Endometrial microvascular endothelial cells (primary cell): ENCODE measurements around the gene CLIP4. TPM values are rescaled to one million over a fixed set of nuclear protein-coding genes. Genes with fewer than 3 reads are reported as not detected.

ENCODE experiments used
- in situ Hi-C: cut with HindIII; loops from 2 replicates; pipeline ENCODE4 v1.10.0; 2017; ENCODE audit warnings: low sequenced_read_pairs, low pct_unique_long_range_greater_than_20kb; ENCODE audit errors: inconsistent ontology term
- total RNA-seq: library from RNA; depleted of rRNA; stranded (reverse); fragments of >200 nt; gene quantifications from one replicate; pipeline ENCODE4 v1.2.3, GENCODE V29; 2015; ENCODE audit errors: inconsistent ontology term

CLIP4 gene
- total RNA-seq, 1 donor from 2014 or later = 49.0 TPM

GRCh38 chr2:29207352-29208148 is 92.3 kb downstream of the CLIP4 start:
- in situ Hi-C loops = no loop called here

- in situ Hi-C loops = no loop called here
Observed at GRCh38 chr2:29209551-29209950, 94.3 kb downstream of the CLIP4 start.

- in situ Hi-C loops = no loop called here
Observed at GRCh38 chr2:29212009-29212408, 96.8 kb downstream of the CLIP4 start.

DNA sequence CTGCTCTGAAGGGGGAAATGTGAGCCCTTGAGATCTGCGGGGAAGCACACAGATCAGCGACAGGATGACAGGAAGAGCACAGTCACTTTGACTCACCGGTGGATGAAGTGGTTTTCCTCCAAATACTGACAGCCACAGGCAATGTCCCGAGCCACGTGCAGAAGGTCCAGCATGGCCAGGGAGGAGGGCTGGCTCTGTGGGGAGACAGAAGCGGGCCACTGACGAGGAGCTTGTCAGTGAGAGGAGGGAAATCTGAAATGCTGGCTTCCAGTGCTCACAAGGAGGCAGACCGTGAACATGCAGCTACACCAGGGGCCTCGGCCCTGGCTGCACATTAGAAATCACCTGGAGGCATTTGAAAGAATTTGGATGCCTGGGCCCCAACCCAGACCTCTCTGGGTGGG is 98.7 kb downstream of the CLIP4 start:
- in situ Hi-C loops = no loop called here

- in situ Hi-C loops = no loop called here
Observed at GRCh38 chr2:29215073-29215472, 99.9 kb downstream of the CLIP4 start.

DNA sequence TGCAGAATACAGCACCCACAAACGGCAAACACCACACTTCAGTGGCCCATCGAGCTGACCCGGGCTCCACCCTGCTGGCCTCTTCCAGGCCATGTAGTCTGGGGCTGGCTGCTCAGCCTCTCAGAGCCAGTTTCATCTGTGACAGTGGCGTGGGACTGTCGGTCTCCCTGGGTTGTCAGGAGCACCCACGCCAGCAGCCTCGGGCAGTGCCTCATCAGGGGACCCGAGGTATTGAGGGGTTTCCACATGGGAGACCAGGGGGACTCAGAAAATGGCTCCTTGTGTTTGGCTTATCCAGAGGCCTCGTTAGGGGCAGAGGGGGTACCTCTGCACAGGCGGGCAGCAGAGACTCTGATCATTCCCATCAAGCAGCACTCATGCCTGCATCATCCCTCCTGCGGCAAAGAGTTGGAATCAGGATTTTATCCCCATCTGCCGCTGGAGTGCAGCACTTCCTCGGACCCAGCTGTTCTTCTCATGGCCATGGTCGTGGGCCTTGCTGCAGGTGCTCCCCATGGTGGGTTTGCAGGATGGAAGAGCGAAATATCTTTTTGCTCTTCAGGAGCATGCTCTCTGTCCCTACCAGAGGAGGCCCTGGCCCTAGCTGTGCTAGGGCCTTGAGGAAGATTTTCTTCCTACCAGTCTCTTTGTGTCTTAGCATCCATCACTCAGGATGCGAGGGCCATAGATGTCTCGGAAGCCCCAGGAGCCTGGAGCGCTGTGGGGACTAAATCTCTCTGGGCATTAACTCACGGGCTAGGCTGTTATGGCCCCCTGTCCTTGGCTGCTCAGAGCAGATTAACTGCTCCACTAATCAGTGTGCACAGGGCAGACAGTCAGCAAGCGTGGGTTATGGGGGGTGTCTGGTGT is 100.8 kb downstream of the CLIP4 start:
- in situ Hi-C loops = no loop called here

DNA sequence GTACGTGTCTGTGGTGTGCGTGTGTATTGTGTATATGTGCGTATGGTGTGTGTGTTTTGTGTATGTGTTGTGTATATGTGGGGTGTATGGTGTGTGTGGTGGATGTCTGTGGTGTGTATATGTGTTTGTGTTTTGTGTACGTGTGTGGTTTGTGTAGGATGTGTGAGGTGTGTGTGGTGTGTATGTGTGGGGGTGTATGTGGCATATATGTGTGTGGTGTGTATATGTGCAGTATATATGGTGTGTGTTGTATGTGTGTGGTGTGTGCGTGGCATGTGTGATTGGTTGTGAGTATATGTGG is 101.3 kb downstream of the CLIP4 start:
- in situ Hi-C loops = no loop called here

DNA sequence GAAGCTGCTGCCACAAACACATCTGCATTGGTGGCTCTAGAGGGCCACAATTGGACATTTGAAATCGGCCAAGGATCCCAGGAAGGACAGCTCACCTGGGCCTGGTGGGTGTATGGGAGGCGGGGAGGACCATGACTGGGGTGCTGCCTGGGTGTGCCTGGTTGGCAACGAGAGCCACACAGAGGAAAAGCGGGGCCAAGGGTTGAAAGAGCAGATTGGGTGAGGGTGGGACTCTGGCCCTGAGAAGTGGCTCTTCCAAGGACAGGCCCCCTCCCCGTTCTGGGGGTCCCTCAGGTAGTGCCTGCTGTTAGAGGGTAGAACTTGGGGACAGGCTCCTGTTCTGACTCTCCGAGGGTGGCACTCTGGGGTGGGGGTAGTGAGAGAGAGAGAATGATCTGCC is 102.9 kb downstream of the CLIP4 start:
- in situ Hi-C loops = no loop called here

GRCh38 chr2:29218550-29219125 is 103.4 kb downstream of the CLIP4 start:
- in situ Hi-C loops = no loop called here

DNA sequence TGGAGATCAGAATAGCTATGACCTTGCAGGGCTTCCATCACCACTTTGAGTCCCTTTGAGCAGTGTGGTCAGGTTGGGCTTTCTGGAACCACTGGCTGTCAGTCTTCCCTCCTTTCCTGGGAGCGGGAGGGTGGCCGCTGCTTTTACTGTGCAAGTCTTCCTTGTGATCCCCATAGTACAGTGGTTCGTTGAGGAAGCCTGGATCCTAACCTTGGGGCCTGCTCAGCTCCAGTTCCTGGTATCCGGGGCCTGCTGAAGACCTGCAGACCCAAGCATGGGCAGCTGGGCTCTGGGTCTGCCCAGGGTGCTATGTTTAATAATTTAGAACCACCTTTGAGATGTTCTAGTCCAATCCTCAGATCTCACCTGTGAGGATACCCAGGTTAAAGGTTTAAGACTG is 104.2 kb downstream of the CLIP4 start:
- in situ Hi-C loops = no loop called here

DNA sequence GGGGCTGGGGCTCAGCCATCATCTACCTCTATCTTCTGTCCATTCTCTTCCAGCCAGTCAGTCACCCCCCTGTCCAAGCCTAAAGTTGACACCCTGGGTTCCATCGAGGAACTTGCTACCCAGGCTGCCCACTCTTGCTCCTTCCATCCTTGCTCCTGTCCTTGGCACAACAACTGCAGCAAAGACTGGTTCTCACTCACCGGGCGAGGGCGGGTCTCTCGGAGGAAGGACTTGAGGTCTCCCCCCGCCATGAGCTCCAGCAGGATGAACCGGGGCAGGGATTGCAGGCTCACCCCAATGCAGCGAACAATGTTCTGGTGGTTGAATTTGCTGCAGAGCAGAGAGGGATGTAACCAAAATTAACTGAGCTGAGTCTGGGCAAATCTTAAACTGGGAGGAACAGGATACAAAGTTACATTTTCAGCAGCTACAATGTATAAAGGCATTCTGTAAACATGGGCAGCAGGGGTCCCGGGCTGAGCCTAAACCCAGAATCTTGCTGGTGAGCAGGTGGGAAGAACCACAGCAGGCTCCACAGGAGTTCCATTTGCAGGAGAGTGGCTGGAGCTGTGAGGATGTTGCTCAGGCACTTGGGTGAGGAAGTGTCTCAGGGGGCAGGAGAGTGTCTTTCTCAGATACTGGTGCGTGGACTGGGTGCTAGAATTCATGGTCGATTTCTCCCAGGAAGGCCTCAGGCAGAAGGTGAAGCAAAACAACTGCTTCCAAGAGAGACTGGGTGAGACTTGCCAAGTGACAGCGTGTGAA is 105.5 kb downstream of the CLIP4 start:
- in situ Hi-C loops = no loop called here

- in situ Hi-C loops = no loop called here
Observed at GRCh38 chr2:29222381-29223179, 107.4 kb downstream of the CLIP4 start.

DNA sequence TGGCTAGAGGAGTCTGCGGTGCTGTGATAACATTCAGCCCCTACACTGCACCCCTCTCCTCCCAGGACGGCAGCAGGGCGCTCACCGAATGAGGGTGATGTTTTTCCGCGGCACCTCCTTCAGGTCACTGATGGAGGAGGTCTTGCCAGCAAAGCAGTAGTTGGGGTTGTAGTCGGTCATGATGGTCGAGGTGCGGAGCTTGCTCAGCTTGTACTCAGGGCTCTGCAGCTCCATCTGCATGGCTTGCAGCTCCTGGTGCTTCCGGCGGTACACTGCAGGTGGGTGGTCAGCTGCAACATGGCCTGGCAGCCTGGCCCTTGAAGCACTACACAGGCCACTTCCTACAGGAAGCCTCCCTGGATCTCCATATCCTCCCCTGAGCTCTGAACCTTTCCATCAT is 108.0 kb downstream of the CLIP4 start:
- in situ Hi-C loops = no loop called here

DNA sequence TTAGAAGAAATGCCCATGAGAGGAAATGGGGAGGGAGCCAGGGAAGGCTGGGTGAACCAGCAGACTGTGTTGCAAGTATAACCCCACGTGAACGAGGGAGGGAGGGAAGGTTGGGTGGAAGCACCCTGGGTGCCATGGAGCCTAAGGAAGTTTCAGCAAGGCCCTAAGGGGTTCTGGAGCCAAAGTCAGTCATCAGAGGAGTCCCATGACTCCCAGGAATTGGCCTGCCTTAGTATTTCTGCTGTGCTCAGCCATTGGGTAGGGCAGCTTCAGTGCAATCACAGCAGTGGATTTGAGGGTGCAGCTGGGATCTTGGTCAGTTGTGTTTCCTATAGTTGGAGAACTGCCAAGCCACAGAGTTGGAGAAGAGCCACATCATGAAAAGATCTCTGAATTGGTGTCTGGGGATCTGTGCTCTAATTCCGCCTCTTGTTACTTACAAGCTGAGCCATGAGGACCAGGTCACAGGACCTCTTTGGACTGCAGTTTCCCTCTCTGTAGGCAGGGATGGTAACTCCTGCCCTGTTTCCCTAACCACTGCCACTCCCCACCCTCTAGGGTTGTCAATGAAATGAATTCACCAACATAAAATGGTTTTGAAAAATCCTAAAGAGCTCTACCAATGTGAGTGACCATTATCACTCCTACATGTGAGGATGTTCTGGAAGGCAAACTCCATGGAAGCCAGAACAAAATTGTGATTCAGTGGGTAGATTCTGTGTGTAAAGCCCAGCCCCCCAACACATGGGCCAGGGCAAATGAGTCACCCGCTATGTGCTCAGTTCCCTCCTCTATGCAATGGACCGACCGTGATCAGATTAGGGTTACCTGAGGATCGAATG is 108.9 kb downstream of the CLIP4 start:
- in situ Hi-C loops = no loop called here

DNA sequence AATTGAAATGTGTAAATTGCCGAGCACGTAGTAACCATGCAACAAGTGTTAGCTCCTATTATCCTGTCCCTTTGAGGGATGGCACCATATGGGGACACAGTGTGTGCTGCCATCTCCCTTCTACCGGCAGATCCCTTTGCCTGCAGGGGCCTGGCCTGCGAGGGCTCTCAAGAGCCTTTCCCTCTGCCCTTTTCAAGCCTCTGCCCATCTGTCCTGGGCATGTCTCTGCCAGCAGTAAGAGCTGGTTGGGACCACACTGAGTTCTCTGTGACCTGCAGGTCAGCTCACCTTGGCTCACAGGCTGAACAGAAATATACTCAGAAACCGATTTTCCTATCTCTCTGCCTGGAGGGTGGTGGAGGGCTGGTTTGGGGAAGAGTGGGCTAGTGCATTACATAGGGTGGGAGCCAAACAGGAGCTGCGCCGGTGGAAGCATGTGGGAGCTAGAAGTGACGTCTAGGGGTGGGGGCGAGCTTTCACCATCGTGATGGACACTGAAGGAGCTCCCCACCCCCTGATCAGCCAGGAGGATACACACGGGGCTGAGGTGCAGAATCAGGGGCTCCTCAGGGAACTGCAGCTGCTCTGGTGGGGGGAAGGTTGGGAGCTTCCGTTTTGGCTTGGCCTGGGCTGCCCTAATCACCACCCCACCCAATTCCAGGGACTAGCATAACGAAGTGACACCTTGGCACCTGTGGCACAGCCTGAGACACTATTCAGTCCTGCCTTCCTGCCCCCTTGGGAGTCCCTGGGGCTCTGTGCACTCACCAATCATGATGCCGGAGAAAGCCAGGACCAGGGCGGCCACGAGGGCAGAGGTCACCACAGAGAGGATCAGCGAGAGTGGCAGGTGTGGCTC is 109.7 kb downstream of the CLIP4 start:
- in situ Hi-C loops = no loop called here

DNA sequence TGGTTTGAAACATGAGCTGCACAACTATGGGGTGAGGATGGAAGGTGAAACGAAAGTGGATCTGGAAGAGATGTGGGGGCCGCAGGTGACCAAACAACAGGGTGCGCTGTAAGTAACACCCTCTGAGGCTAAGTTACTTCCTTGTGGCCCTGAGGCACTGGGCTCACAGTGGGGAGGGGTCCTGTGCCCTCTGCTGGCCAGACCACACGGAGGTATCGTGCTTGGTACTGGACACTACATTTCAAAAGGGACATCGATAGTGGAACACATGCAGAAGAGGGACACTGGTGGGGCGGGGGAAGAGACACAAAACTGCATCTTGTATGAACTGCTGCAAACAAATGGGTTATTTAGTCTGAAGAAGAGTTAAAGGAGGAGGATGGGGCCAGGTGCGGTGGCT is 110.6 kb downstream of the CLIP4 start:
- in situ Hi-C loops = no loop called here

GRCh38 chr2:29226375-29226774 is 111.2 kb downstream of the CLIP4 start:
- in situ Hi-C loops = no loop called here
